ENCODE results near the gene GGACT. TPM values are rescaled to one million over a fixed set of nuclear protein-coding genes. Genes with fewer than 3 reads are reported as not detected.
"Not testable (repeated sequence)": the region's sequence is repeated elsewhere in the genome, so short reads cannot be mapped to it uniquely, and the experiment has no call there.

GGACT gene
- total RNA-seq, 1 donor from 2014 or later, result 1.3 TPM

- Histone ChIP-seq H3K4me3 (no peak overlapping the region), H3K9me3 (ENCODE audit: low read depth) (no peaks in the 10 kb centered on the region), H3K4me2 (no peak overlapping the region), H3K79me2 (ENCODE audit: low read depth) (no peaks in the 10 kb centered on the region), H3K4me1 (peaks cover 28% of the 10 kb centered on the region), H3K36me3 (no peaks in the 10 kb centered on the region), H4K20me1 (ENCODE audit: low read depth) (no peaks in the 10 kb centered on the region), H3F3A (ENCODE audit: low read depth) (peaks cover 17% of the 10 kb centered on the region), H3K27me3 (no peaks in the 10 kb centered on the region), H3K27ac (no peak overlapping the region), H3K9ac (no peak overlapping the region), H2AFZ (replicated peaks) (no peak overlapping the region)
- H3K36me3 Mint-ChIP-seq, result peaks cover 23% of the 10 kb centered on the region
- H3K4me1 Mint-ChIP-seq, result peaks cover 50% of the 10 kb centered on the region
- no peaks in the 10 kb centered on the region for H3K9me3 Mint-ChIP-seq
- DNase-seq (ENCODE audit: low spot score), result peak; percentile 47
- TF ChIP-seq CTCF (IDR thresholded peaks at IDR 0.05), result peak; percentile 15
- TF ChIP-seq EZH2phosphoT487 (IDR thresholded peaks at IDR 0.05), result no peak
- no peak overlapping the region for H3K4me3 Mint-ChIP-seq
- peaks cover 5% of the 10 kb centered on the region for H3K27me3 Mint-ChIP-seq (ENCODE audit: insufficient read depth, low read depth)
- H3K27ac Mint-ChIP-seq, result peak overlapping the region; percentile 57
These were observed 62.1 kb downstream of the GGACT start for GRCh38 chr13:100526318-100527000.

- H3K27me3 Mint-ChIP-seq (ENCODE audit: insufficient read depth, low read depth), result peaks cover 5% of the 10 kb centered on the region
These were observed 62.9 kb downstream of the GGACT start for GRCh38 chr13:100525453-100526317.

GRCh38 chr13:100524688-100525087 lies 63.9 kb downstream of the GGACT start:
- H4K20me1 ChIP-seq (ENCODE audit: low read depth); H3K9me3 ChIP-seq (ENCODE audit: low read depth); H3K4me2 ChIP-seq; H3K27me3 Mint-ChIP-seq (ENCODE audit: insufficient read depth, low read depth); H3K9me3 Mint-ChIP-seq; DNase-seq (ENCODE audit: low spot score); H3K4me3 ChIP-seq; H3K27me3 ChIP-seq; H3K4me3 Mint-ChIP-seq; H3K27ac ChIP-seq; H3K36me3 ChIP-seq; H2AFZ ChIP-seq (replicated peaks); H3K9ac ChIP-seq; H3K79me2 ChIP-seq (ENCODE audit: low read depth): not testable (repeated sequence)
- peaks cover 18% of the 10 kb centered on the region for H3K36me3 Mint-ChIP-seq
- H3K4me1 ChIP-seq, result peaks cover 25% of the 10 kb centered on the region
- peaks cover 11% of the 10 kb centered on the region for H3F3A ChIP-seq (ENCODE audit: low read depth)
- H3K27ac Mint-ChIP-seq, result peak overlapping the region; percentile 8
- H3K4me1 Mint-ChIP-seq, result peaks cover 50% of the 10 kb centered on the region

More at GRCh38 chr13:100525453-100526317, 62.9 kb downstream of the GGACT start:
- H3K9me3 ChIP-seq (ENCODE audit: low read depth), result no peaks in the 10 kb centered on the region
- peaks cover 32% of the 10 kb centered on the region for H3K4me1 ChIP-seq
- H3K4me2 ChIP-seq, result no peak overlapping the region
- H3K27ac Mint-ChIP-seq, result peak overlapping the region; percentile 57
- no peaks in the 10 kb centered on the region for H3K27me3 ChIP-seq
- no peaks in the 10 kb centered on the region for H4K20me1 ChIP-seq (ENCODE audit: low read depth)
- H3K79me2 ChIP-seq (ENCODE audit: low read depth), result no peaks in the 10 kb centered on the region
- H3K27ac ChIP-seq, result no peak overlapping the region
- no peaks in the 10 kb centered on the region for H3K36me3 ChIP-seq
- H3F3A ChIP-seq (ENCODE audit: low read depth), result peaks cover 19% of the 10 kb centered on the region
- peaks cover 22% of the 10 kb centered on the region for H3K36me3 Mint-ChIP-seq
- H3K9ac ChIP-seq, result no peak overlapping the region
- no peak overlapping the region for H3K4me3 ChIP-seq
- no peak for DNase-seq (ENCODE audit: low spot score)
- H2AFZ ChIP-seq (replicated peaks), result no peak overlapping the region
- no peak overlapping the region for H3K4me3 Mint-ChIP-seq
- TF ChIP-seq EZH2 (IDR thresholded peaks at IDR 0.05), result no peak
- H3K4me1 Mint-ChIP-seq, result peaks cover 57% of the 10 kb centered on the region
- H3K9me3 Mint-ChIP-seq, result no peaks in the 10 kb centered on the region

- Mint-ChIP-seq H3K4me3 (no peak overlapping the region), H3K4me1 (peaks cover 44% of the 10 kb centered on the region), H3K27ac (no peak overlapping the region), H3K36me3 (peaks cover 12% of the 10 kb centered on the region), H3K9me3 (no peaks in the 10 kb centered on the region), H3K27me3 (ENCODE audit: insufficient read depth, low read depth) (peaks cover 5% of the 10 kb centered on the region)
- Histone ChIP-seq H3K9me3 (ENCODE audit: low read depth) (no peaks in the 10 kb centered on the region), H3K27me3 (no peaks in the 10 kb centered on the region), H3F3A (ENCODE audit: low read depth) (peaks cover 11% of the 10 kb centered on the region), H3K36me3 (no peaks in the 10 kb centered on the region), H3K9ac (no peak overlapping the region), H3K27ac (no peak overlapping the region), H4K20me1 (ENCODE audit: low read depth) (no peaks in the 10 kb centered on the region), H3K4me3 (no peak overlapping the region), H2AFZ (replicated peaks) (no peak overlapping the region), H3K4me1 (peaks cover 25% of the 10 kb centered on the region), H3K4me2 (no peak overlapping the region), H3K79me2 (ENCODE audit: low read depth) (no peaks in the 10 kb centered on the region)
- TF ChIP-seq EZH2phosphoT487 (IDR thresholded peaks at IDR 0.05), result no peak
- no peak for TF ChIP-seq CTCF (IDR thresholded peaks at IDR 0.05)
- no peak for TF ChIP-seq EZH2 (IDR thresholded peaks at IDR 0.05)
- DNase-seq (ENCODE audit: low spot score), result no peak
These were observed 64.6 kb downstream of the GGACT start for GRCh38 chr13:100523981-100524386.

Data from neural progenitor cell (in vitro differentiated cells).